HG03442 (cell line): ENCODE measurements around the gene PHKB.
"Not testable (repeated sequence)": the region's sequence is repeated elsewhere in the genome, so short reads cannot be mapped to it uniquely, and the experiment has no call there.

Experiments
- ATAC-seq: cut with Tn5 transposase; IDR thresholded peaks from one replicate; pipeline ENCODE4 v1.9.1; 2021; ENCODE audit warnings: mild to moderate bottlenecking, moderate library complexity; ENCODE audit not compliant: unreplicated experiment

PHKB gene

DNA sequence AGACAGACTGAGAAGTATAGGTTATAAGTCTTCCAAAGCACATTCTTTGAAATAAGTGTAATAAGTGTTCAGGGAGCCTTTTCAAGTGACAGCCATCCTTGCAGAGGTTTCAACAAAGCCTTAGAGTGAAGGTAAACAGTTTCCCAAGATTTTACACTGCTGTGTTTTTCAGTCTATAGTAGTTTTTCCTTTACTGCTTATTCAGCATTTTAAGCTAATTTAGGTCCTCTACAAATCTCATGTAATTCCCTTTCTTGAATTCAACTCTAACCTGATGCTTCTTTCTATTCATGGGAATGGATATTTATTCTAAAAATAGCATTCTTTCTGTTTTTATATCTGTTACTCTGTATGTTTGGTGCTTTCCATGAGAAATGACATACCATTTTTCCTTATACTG is 211.3 kb downstream of the PHKB start:
- no peak for ATAC-seq

DNA sequence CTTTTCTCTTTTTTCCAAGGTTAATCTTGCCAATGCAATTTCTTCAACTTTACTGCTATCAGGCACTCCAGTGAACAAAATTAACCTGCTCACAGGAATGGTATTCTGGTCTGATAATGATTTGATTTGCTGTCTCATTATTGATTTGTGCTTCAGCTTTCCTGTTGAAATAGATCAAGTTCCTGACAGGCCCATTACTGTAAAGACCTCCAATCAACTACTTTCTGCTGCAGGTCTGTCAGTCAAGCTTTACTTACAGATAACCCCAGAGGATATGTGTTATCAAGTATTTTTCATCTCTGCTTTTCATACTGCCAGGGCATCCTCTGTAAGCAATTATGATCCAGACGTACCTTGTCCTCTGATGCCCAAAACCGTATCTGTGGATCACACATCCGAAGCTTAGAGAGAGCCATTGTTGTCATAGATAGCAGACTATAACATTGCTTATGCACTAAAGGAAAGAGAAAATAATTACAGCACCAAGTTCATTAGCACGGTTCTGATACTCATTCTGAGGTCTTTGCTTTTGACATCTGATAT is 215.6 kb downstream of the PHKB start:
- ATAC-seq, result no peak

DNA sequence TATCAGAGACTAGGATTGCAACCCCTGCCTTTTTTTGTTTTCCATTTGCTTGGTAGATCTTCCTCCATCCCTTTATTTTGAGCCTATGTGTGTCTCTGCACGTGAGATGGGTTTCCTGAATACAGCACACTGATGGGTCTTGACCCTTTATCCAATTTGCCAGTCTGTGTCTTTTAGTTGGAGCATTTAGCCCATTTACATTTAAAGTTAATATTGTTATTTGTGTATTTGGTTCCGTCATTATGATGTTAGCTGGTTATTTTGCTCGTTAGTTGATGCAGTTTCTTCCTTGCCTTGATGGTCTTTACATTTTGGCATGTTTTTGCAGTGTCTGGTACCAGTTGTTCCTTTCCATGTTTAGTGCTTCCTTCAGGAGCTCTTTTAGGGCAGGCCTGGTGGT is 220.4 kb downstream of the PHKB start:
- ATAC-seq, result not testable (repeated sequence)

DNA sequence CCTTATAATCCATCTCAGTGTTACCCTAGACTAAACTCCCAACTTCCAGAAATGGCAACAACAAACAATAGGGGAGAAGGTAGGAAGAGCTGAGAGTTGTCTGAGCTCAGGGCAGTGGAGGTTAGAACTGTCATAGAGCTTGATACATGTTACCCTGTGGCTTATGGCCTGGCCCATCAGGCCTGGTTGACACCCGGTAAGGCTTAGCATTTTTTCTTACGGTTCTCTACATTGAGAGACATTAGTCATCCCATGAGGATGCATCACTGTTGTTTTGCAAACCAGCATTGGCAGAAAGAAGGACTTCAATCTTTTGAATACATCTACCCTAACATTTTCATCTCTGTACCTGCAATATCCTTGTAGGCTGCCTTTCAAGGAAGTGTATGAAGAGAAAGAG is 226.6 kb downstream of the PHKB start:
- no peak for ATAC-seq

DNA sequence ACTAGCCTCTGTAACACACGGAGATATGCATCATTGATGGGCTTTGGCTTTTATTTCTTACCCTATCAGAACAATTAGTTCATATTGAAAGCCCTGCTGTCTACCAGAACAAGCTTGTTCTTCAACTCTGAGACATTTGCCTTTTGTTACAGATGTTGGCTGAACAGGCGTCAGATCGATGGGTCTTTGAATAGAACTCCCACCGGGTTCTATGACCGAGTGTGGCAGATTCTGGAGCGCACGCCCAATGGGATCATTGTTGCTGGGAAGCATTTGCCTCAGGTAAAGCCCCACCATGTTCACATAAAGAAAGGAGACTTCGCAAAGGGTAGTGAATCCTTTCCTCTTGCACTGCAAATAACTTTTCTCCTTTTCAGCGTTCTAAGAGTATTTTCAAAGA is 232.1 kb downstream of the PHKB start:
- ATAC-seq, result no peak

DNA sequence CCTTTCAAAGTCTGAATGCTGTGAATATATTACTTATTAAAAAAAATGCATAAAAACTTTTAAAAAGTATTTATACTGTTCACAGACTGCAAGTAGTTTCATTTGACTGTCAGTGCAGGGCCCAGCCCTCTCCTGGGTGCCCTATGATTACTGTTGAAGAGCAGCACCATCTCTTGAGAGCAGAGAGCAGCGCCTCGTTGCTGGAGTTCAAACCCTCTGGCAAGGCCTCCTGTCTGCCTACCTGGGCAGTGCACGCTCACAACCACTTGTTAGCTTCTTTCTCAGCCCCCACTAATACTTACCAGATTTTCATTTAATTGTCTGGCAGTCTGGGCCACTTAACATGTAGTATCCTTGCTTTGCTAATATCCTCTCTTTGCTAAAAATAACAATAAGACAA is 233.4 kb downstream of the PHKB start:
- no peak for ATAC-seq

DNA sequence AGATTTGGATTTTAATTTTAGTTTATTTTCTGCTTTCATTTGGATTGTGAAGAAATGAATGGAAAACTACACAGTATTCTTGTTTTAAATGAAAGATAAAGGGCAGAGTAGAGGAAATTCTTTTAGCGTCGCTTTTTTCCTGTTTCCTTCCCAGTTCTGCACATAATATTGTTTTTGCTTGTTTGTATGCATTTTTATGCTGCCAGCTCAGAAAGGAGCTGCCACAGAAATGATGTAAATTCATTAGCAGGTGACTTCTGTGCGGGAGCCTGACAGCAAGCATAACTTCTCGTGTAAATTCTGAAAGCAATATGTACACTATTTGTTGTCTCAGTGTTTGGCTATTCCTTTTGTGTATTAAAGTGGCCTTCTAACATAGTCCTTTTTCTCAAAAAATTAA is 234.6 kb downstream of the PHKB start:
- no peak for ATAC-seq

DNA sequence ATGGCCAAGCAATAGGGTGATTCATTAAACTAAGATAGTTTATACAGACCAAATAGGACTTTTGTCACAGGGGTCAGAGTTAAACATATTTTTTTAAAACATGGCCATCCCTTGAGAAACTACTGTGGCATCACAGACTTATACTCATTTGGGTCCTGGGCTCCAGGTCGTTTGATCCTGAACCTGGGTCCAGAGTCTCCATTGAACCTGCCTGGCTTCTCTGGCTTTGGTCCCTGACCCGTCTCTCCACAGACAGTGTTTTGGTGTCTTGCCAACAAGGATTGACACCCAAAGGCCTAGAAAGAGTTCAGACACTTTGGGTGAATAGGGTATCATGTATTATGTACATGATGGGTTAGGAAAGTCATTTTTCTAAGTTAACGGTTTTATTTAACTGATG is 236.7 kb downstream of the PHKB start:
- ATAC-seq, result no peak

DNA sequence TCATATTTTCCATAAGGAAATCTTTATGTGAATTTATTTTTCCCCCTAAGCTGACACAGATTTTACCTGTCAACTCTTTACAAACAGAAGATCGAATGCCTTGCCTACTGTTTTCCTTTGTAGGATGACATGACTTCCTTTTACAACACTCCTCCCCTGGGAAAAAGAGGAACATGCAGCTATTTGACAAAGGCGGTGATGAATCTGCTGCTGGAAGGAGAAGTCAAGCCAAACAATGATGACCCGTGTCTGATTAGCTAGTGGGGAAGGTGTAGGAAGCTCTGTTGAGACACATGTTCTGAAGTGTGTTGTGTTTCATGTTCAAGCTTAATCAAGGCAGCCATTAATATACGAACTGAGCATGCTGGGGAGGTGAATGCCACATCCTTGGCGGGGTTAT is 238.0 kb downstream of the PHKB start:
- no peak for ATAC-seq

DNA sequence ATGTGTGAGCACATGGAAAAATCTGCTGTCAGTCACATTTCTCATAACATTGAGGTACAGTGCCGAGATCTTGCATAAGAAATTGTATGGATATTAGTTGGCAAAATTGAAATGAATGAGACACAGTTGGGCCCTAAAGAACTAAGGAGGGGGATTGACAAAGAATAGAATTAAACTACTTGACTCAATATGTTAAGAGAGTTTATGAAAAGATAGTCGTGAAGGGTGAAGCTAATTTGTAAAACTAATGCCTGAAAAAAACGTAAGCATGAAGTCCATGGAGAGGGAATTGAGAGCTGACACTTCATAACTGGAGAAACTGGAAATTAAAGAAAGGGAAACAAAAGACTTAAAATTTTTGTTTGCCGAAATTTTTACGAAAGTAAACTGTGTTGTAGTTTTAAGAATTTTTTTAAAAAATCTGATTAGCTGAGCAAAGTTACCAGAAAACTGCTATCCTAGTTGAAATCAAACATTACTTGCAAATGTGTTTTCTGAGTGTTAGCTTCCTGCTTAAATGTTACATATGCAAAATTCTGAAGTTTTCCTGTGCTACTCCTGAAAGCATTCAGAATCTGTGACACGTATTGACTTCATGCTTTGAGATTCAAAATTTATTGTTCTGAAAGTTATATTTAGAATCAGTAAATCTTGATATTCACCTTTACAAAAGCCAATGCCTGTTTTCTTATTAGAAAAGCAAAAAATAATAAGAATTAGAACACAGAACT is 239.9 kb downstream of the PHKB start:
- no peak for ATAC-seq

DNA sequence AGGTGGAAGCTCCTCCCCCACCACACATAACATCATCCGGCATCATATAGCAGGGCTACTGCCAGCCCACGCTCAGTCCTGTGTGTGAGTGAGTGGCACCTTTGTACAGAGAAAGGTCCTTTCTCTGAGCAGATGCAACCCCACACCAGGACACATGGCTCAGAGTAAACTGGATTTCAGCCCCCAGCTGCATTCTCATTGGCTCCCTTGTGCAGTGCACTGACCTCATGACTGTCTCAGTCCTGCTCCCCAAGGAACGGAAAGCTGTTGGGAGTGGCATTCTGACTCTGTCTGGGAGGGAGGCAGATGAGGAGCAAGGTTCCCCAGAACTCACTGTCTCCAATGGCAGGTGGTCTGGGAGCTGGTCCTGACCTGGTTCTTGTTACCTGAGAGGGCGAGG is 244.1 kb downstream of the PHKB start:
- no peak for ATAC-seq

DNA sequence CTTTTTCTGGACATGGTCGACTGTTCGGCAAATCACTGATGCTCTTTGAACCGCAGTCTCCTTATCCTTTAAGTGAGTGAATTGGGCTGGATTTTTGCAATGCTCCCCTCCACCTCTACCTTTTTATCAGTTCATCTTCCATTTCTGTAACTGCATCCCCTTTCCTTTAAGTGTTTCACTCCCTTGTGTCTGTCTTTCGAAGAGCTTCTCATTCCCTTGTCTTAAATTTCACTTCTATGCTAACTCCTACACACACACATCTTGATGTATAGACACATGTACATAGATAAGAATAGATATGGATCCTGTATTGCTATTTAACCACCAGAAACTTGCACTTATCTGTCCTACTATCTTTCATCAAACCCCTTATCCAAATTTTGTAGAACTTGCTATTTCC is 250.7 kb downstream of the PHKB start:
- ATAC-seq, result no peak

DNA sequence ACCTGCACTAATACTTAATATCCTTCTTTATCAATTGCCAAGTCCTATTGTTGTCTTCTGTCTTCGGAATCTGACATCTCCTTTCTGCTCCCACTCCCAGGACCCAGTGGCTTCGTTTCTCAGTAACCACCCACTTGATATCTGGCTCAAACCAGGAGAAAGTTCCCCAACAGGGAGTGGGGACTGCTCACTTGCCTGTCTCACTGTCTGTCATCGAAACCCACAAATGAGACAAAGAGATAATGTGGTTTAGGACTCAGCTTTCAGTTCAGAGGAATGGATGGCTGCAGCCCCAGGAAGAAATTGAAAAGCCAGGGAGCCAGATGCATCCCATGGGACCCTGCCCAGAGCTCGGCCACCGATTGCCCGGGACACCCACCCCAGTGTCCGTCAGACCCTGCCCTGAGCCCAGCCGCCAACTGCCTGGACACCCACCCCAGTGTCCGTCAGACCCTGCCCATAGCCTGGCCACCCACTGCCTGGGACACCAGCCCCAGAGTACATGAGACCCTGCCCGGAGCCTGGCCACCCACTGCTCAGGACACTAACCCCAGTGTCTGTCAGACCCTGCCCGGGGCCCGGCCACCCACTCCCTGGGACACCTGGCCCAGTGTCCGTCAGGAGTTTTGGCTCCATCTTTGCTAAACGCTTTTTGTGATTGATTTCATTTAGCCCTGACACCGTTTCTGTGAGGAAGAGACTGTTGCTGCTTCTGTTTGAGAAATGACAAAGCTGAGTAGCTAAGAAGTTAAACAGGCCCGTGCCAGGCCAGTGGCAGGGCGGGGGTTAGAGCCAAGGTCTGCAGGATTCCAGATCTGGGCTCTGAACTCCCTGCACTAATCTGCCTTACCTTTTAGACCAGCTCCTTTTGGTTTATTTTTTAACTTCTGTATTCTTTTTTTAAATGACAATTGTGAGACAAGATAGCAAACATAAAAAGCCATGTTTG is 251.4 kb downstream of the PHKB start:
- ATAC-seq, result peak; percentile 8

DNA sequence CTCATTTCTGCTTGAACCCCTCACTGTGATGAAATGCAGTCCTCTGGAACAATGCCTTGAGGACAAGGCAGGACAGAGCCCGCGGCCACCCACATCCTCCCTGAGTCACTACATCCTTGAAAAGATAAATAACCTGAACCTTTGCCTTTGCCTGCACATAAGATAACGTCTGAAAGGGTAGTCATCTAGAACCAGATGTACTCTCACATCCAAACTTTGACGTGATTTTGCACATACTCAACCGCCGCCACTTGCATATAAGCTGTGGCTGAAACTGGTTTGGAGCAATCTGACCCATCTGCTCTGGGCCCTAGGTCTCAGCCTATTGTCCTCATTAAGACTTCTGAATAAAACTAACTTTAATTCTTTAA is 252.1 kb downstream of the PHKB start:
- peak; percentile 85 for ATAC-seq

DNA sequence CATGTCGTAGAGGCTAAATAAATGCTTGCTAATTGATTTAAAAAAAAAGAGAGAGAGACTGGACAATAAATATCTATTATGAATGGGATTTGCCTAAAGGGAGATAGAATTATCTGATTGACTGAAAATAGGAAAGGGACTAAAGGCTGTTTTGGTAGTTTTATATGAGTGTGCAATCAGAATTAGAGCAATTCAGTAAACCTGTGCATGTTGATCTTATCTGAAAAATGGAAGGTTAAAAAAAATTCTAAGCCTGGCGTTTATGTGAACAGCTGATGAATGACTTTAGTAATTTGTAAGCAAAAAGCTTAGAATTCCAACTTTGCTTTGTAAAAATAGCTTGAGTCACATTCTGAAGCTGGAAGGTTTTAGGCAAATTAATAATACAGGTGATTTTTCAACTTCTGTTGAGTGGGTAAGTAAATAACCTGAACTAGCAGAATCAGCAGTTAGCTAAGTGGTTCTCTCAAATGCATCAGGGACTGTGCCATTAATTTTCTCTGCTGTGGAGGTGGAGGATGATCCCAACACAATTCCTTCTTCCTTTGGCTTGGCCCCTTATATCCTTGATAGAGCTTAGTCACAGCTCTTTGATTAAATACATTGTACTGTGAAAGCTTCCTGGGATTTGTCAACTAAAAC is 254.4 kb downstream of the PHKB start:
- no peak for ATAC-seq

DNA sequence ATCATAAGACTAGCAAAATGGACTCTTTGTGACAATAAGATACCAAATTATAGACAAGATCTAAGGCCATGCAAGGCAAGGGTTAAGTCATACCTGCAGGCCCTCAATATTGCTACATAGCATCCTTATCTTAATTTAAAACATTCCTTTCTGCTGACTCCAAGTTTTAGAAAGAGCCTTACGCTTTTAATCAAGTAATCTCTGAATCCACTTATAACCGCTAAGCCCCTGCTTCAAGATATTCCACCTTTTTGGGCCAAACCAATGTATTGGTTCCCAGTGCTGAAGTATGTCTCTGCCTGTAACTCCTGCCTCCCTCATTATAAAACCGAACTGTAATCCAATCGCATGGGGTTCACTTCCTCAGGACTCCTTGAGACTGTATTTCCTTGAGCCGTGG is 255.4 kb downstream of the PHKB start:
- ATAC-seq, result no peak

DNA sequence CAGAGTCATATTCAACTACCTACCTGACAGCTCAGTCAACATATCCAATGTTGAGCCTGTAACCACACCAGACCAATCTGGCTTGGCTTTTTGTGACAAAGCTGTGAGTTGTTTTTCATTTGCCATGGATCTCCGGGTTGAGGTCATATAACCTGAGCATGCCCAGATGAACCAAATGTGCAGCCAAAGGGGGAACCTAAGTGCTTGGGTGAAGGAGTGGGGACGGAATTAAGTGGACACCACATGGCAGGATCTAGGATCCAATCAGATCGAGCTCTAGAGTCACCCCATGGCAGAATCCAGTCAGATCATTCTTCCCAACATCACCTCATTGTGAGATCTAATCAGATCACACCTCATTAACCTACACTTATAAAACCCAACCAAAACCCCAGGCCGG is 258.6 kb downstream of the PHKB start:
- ATAC-seq, result no peak

DNA sequence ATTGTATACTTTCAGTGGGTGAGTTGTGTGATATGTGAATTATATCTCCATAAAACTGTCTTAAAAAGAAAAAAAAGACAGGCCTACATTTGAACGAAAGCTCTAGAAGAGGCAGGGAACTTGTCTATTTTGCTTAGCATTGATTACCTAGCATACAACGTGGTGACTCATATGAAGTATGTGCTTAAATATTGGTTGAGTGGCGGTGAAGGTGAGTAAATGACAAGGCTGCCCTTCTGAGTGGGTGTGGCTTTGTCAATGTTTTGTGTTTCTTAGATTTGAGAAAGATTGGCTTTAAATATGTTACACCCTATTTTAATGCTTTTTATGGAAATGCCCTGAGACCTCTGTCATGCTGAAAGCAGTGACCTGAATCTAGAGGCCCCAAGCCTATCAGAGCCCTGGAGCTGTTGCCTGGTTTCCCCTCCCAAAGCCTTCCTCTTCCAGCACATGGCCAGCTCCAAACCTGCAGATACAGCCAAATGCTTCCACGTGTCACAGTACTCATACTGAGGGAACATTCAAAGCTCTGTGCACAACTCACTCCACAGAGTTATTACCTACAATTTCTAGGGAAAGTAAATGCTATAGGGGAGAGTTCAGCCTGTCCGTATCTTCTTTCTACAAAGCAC is 260.0 kb downstream of the PHKB start:
- ATAC-seq, result no peak

DNA sequence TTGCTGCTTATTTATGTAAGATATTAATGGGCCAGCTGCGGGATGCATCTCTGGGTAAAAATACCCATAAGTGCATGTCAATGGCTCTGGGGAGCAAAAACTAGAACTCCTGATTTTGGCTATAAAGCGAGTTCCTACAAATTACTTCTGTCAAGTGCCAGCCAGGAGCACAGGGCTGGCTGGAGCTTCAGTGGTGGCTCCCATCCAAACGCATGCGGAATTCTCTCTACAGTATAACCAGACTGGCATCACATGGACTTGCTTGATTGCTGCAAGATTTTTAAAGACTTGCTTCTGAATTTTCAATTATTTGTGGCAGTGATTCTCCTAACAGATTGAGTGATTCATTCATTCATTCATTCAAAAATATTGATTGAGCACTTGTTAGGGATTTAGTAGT is 260.9 kb downstream of the PHKB start:
- ATAC-seq, result no peak

DNA sequence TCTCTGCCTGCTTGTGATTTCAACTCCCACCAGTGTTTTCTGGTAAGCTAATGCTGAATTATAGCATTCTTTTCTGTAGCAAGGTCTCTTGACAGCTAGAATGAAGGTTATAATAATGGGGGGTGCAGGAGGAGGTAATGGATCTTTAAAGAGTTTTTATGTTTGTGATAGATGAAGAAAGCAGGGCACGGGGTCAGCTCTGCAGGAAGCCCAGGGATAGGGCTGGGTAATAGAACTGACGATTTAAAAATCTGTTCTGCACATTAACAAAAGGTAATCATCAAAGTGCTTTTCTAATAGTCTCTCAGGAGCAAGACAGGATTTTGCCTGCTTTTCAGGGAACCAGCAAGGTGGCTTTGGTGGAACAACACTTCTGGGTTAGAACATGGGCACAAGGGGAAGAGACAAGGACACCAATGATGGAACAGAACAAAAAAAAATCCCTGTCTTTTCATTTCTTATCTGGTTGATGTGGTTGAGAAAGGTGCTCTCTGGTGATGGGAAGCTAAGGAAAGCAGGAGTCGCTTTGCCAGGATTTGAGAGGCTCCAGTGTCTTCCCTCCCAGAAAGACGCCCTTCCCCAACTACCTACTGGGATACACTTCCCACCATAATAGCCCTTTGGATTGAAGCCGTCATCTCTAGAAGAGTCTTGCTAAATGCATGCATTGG is 263.1 kb downstream of the PHKB start:
- ATAC-seq, result no peak
